Measurements from ENCODE around the gene ASTN2. TPM values are rescaled to one million over a fixed set of nuclear protein-coding genes. Genes with fewer than 3 reads are reported as not detected.

Gene ASTN2
- polyA plus RNA-seq, 2 of the 4 experiments (the other 2 are of a cell fraction) = 5.8 to 11.6 TPM

- no peak for TF ChIP-seq REST (IDR thresholded peaks at IDR 0.05)
- no peak for TF ChIP-seq RARB (CRISPR knock-in tag; IDR thresholded peaks at IDR 0.05)
- TF ChIP-seq TFCP2L1 (CRISPR knock-in tag; IDR thresholded peaks at IDR 0.05) = no peak
- no peak for TF ChIP-seq NPAS2 (CRISPR knock-in tag; IDR thresholded peaks at IDR 0.05; ENCODE audit: borderline replicate concordance)
- TF ChIP-seq BHLHE40 (IDR thresholded peaks at IDR 0.05; ENCODE audit: low read depth, low read length) = no peak
- TF ChIP-seq JUNB (IDR thresholded peaks at IDR 0.05) = no peak
- no peak for TF ChIP-seq ESRRA (IDR thresholded peaks at IDR 0.05; ENCODE audit: borderline replicate concordance, low read length)
Observed at GRCh38 chr9:117403403-117403811, 11.4 kb downstream of the ASTN2 start (continued).

GRCh38 chr9:117400171-117400570, 14.7 kb downstream of the ASTN2 start:
- ATAC-seq (no peak), FAIRE-seq (no peak)
- no peak overlapping the region for H3K27ac ChIP-seq

GRCh38 chr9:117395151-117395650, 19.7 kb downstream of the ASTN2 start:
- 0% methylated on average over 5 of the region's 5 CpGs for WGBS (ENCODE audit: missing lambda C conversion rate)
- FAIRE-seq (no peak), DNase-seq (ENCODE audit: low read depth in 1 of 2, low spot score in 1 of 2) (no peak), ATAC-seq (no peak)
- CTCF ChIA-PET = interaction anchor here (1.1 kb wide), 1 partner anchor 8 kb away, joined by 3 read pairs; no protein-coding TSS in a partner anchor
- Histone ChIP-seq H3K9me3 (no peaks in the 10 kb centered on the region), H3K4me1 (no peaks in the 10 kb centered on the region), H3K4me3 (no peak overlapping the region), H3K4me2 (no peak overlapping the region), H3K27ac (no peak overlapping the region)
- POLR2A ChIA-PET = no interaction called here
- TF ChIP-seq POLR2AphosphoS2 (conservative IDR thresholded peaks at IDR 0.05; ENCODE audit: low read length) (no peak), MAZ (IDR thresholded peaks at IDR 0.05; ENCODE audit: borderline replicate concordance, low read depth, low read length) (no peak), PBX3 (IDR thresholded peaks at IDR 0.05) (no peak), USF2 (IDR thresholded peaks at IDR 0.05) (no peak), CHD4 (IDR thresholded peaks at IDR 0.05; ENCODE audit: borderline replicate concordance) (no peak), FOXS1 (CRISPR knock-in tag; IDR thresholded peaks at IDR 0.05) (no peak), ELK1 (IDR thresholded peaks at IDR 0.05; ENCODE audit: low read depth, low read length) (no peak), RFX5 (IDR thresholded peaks at IDR 0.05) (no peak), MYC (IDR thresholded peaks at IDR 0.05; ENCODE audit: borderline replicate concordance, low read length) (no peak), RCOR1 (IDR thresholded peaks at IDR 0.05; ENCODE audit: low read depth, low read length) (no peak), ZC3H11A (IDR thresholded peaks at IDR 0.05) (no peak), RARB (CRISPR knock-in tag; IDR thresholded peaks at IDR 0.05) (no peak), TP53 (CRISPR knock-in tag; IDR thresholded peaks at IDR 0.05) (no peak), KDM5A (IDR thresholded peaks at IDR 0.05) (no peak), PHF8 (IDR thresholded peaks at IDR 0.05; ENCODE audit: borderline replicate concordance, low read depth) (no peak), HDAC2 (IDR thresholded peaks at IDR 0.05) (no peak), HMGXB4 (CRISPR knock-in tag; IDR thresholded peaks at IDR 0.05; ENCODE audit: borderline replicate concordance) (no peak)

More at GRCh38 chr9:117400171-117400570, 14.7 kb downstream of the ASTN2 start:
- CTCF ChIA-PET = interaction anchor here (3.0 kb wide), 1 partner anchor 12 kb away, joined by 15 read pairs; no protein-coding TSS in a partner anchor
- no peaks in the 10 kb centered on the region for H3K4me1 ChIP-seq
- no peak overlapping the region for H3K4me3 ChIP-seq
- POLR2A ChIA-PET = no interaction called here
- no peak for DNase-seq (ENCODE audit: low read depth in 1 of 2, low spot score in 1 of 2)
- no peak for TF ChIP-seq SMC3 (IDR thresholded peaks at IDR 0.05)
- no peak for TF ChIP-seq POLR2A (IDR thresholded peaks at IDR 0.05; ENCODE audit: low read length)
- TF ChIP-seq PBX3 (IDR thresholded peaks at IDR 0.05) = no peak
- TF ChIP-seq HEYL (CRISPR knock-in tag; IDR thresholded peaks at IDR 0.05) = no peak
- H3K9me3 ChIP-seq = no peaks in the 10 kb centered on the region
- H3K4me2 ChIP-seq = no peak overlapping the region
- WGBS (ENCODE audit: missing lambda C conversion rate) = 0% methylated on average over 2 of the region's 2 CpGs
